Neutrophil (primary cell): ENCODE data around the gene RPP30.
"Not testable (repeated sequence)": the region's sequence is repeated elsewhere in the genome, so short reads cannot be mapped to it uniquely, and the experiment has no call there.

Experiments used
- H3K27ac ChIP-seq: fragments of 200-600 bp; sonication (generic); 2 replicates; pipeline ENCODE4 v1.5.1; 2016; ENCODE audit warnings: mild to moderate bottlenecking, moderate library complexity
- H3K27me3 ChIP-seq: fragments of 200-600 bp; sonication (generic); 2 replicates; pipeline ENCODE4 v1.6.0; 2016; ENCODE audit warnings: mild to moderate bottlenecking
- H3K36me3 ChIP-seq: fragments of 200-600 bp; sonication (generic); 2 replicates; pipeline ENCODE4 v1.5.1; 2017
- H3K4me1 ChIP-seq, 2 experiments: fragments of 200-600 bp in 1 of 2; sonication (generic) in 1 of 2; 1 replicate in 1 of 2; 2 replicates in 1 of 2; pipeline versions ENCODE4 v1.5.1 to v1.6.1; 2013 to 2016; ENCODE audit warnings: low read depth in 1 of 2, low read length in 1 of 2, mild to moderate bottlenecking in 1 of 2, moderate library complexity in 1 of 2; ENCODE audit not compliant: control insufficient read depth in 1 of 2, insufficient read depth in 1 of 2
- H3K4me3 ChIP-seq, 2 experiments: fragments of 200-600 bp in 1 of 2; sonication (generic) in 1 of 2; 1 replicate in 1 of 2; 2 replicates in 1 of 2; pipeline ENCODE4 v1.5.1; 2013 to 2016; ENCODE audit warnings: low read depth in 1 of 2, low read length in 1 of 2, mild to moderate bottlenecking in 1 of 2, moderate library complexity in 1 of 2
- H3K9me3 ChIP-seq: fragments of 200-600 bp; sonication (generic); 2 replicates; pipeline ENCODE4 v1.5.1; 2016
- CTCF ChIP-seq: fragments of 200-600 bp; sonication (generic); IDR thresholded peaks from 2 replicates; pipeline ENCODE4 v1.5.1; 2016; ENCODE audit warnings: antibody characterized with exemption

Gene RPP30

GRCh38 chr10:90887555-90887954, 15.8 kb downstream of the RPP30 start:
- Histone ChIP-seq H3K27ac (no peak overlapping the region), H3K9me3 (no peaks in the 10 kb centered on the region), H3K4me1 (no peaks in the 10 kb centered on the region), H3K4me3 (no peak overlapping the region), H3K27me3 (no peaks in the 10 kb centered on the region), H3K36me3 (peaks cover 39% of the 10 kb centered on the region)
- TF ChIP-seq CTCF = no peak

GRCh38 chr10:90888387-90888786, 16.6 kb downstream of the RPP30 start:
- H3K9me3 ChIP-seq = no peaks in the 10 kb centered on the region
- no peaks in the 10 kb centered on the region for H3K4me1 ChIP-seq
- no peaks in the 10 kb centered on the region for H3K27me3 ChIP-seq
- H3K36me3 ChIP-seq = peaks cover 35% of the 10 kb centered on the region
- no peak overlapping the region for H3K4me3 ChIP-seq
- no peak overlapping the region for H3K27ac ChIP-seq
- no peak for TF ChIP-seq CTCF

- Histone ChIP-seq H3K36me3 (peaks cover 38% of the 10 kb centered on the region), H3K4me3 (no peak overlapping the region)
- TF ChIP-seq CTCF = no peak
Observed at GRCh38 chr10:90889636-90890035, 17.9 kb downstream of the RPP30 start.

GRCh38 chr10:90890347-90890746, 18.6 kb downstream of the RPP30 start:
- no peaks in the 10 kb centered on the region for H3K27me3 ChIP-seq
- H3K36me3 ChIP-seq = peaks cover 42% of the 10 kb centered on the region
- H3K4me3 ChIP-seq = no peak overlapping the region
- no peak for TF ChIP-seq CTCF
- H3K27ac ChIP-seq = no peak overlapping the region
- H3K4me1 ChIP-seq = no peaks in the 10 kb centered on the region
- H3K9me3 ChIP-seq = no peaks in the 10 kb centered on the region

More at GRCh38 chr10:90889636-90890035, 17.9 kb downstream of the RPP30 start:
- H3K27ac ChIP-seq = no peak overlapping the region
- no peaks in the 10 kb centered on the region for H3K9me3 ChIP-seq
- H3K4me1 ChIP-seq = no peaks in the 10 kb centered on the region
- H3K27me3 ChIP-seq = no peaks in the 10 kb centered on the region

- H3K27me3 ChIP-seq = no peaks in the 10 kb centered on the region
- H3K4me3 ChIP-seq = no peak overlapping the region
- no peak for TF ChIP-seq CTCF
- H3K36me3 ChIP-seq = peaks cover 29% of the 10 kb centered on the region
- no peaks in the 10 kb centered on the region for H3K4me1 ChIP-seq
- no peak overlapping the region for H3K27ac ChIP-seq
- H3K9me3 ChIP-seq = no peaks in the 10 kb centered on the region
Observed at GRCh38 chr10:90893190-90893589, 21.4 kb downstream of the RPP30 start.

GRCh38 chr10:90896916-90897315, 25.1 kb downstream of the RPP30 start:
- H3K27me3 ChIP-seq, H3K27ac ChIP-seq, H3K4me3 ChIP-seq, H3K4me1 ChIP-seq, H3K9me3 ChIP-seq: not testable (repeated sequence)
- peaks cover 24% of the 10 kb centered on the region for H3K36me3 ChIP-seq
